UCSD-AML1 (cell line): ENCODE results near the gene ZFAND3.

Experiments
- DNase-seq: peaks from one replicate; lab custom pipeline; 2025; ENCODE audit not compliant: unreplicated experiment; lab: John Stamatoyannopoulos, UW

ZFAND3 gene

GRCh38 chr6:38179300-38179699, 359.8 kb downstream of the ZFAND3 start:
- no peak for DNase-seq

- DNase-seq: no peak
Observed at GRCh38 chr6:38179794-38180430, 360.4 kb downstream of the ZFAND3 start.

- DNase-seq: no peak
Observed at GRCh38 chr6:38180586-38180985, 361.1 kb downstream of the ZFAND3 start.

GRCh38 chr6:38182426-38182825, 362.9 kb downstream of the ZFAND3 start:
- DNase-seq: no peak

- no peak for DNase-seq
Observed at GRCh38 chr6:38183856-38184584, 364.5 kb downstream of the ZFAND3 start.

GRCh38 chr6:38184585-38185080, 365.1 kb downstream of the ZFAND3 start:
- DNase-seq: no peak

- DNase-seq: no peak
Observed at GRCh38 chr6:38185244-38185643, 365.7 kb downstream of the ZFAND3 start.

- no peak for DNase-seq
Observed at GRCh38 chr6:38185752-38186151, 366.2 kb downstream of the ZFAND3 start.

GRCh38 chr6:38187325-38187724, 367.8 kb downstream of the ZFAND3 start:
- no peak for DNase-seq

GRCh38 chr6:38187811-38188590, 368.5 kb downstream of the ZFAND3 start:
- no peak for DNase-seq

- DNase-seq: no peak
Observed at GRCh38 chr6:38188677-38189335, 369.3 kb downstream of the ZFAND3 start.

GRCh38 chr6:38191418-38191817, 371.9 kb downstream of the ZFAND3 start:
- DNase-seq: no peak

- no peak for DNase-seq
Observed at GRCh38 chr6:38192011-38192410, 372.5 kb downstream of the ZFAND3 start.

- no peak for DNase-seq
Observed at GRCh38 chr6:38192487-38192886, 373.0 kb downstream of the ZFAND3 start.

- no peak for DNase-seq
Observed at GRCh38 chr6:38193051-38193450, 373.5 kb downstream of the ZFAND3 start.

GRCh38 chr6:38193481-38194281, 374.2 kb downstream of the ZFAND3 start:
- no peak for DNase-seq

GRCh38 chr6:38194282-38194572, 374.7 kb downstream of the ZFAND3 start:
- no peak for DNase-seq

- no peak for DNase-seq
Observed at GRCh38 chr6:38194589-38194988, 375.1 kb downstream of the ZFAND3 start.

- no peak for DNase-seq
Observed at GRCh38 chr6:38195113-38195635, 375.6 kb downstream of the ZFAND3 start.

- no peak for DNase-seq
Observed at GRCh38 chr6:38198219-38198618, 378.7 kb downstream of the ZFAND3 start.
